GM18861 (cell line): ENCODE measurements around the gene PSMG4.
A peak's percentile ranks its signal among the peaks of the same experiment; 100 is the strongest.

Source experiments
- ATAC-seq: cut with Tn5 transposase; IDR thresholded peaks from one replicate; pipeline ENCODE4 v1.9.1; 2021; ENCODE audit not compliant: unreplicated experiment

The PSMG4 gene, protein sequence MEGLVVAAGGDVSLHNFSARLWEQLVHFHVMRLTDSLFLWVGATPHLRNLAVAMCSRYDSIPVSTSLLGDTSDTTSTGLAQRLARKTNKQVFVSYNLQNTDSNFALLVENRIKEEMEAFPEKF

GRCh38 chr6:3258720-3259490, at the start of gene PSMG4:
Gene PSMG4, plus strand, starts transcription at chr6:3258947. Its CDS starts 76 bp downstream, at chr6:3259023.
- ATAC-seq: peak; percentile 58

GRCh38 chr6:3209114-3210023, 49.4 kb upstream of the PSMG4 start:
- peak; percentile 40 for ATAC-seq

GRCh38 chr6:3210024-3210610, 48.6 kb upstream of the PSMG4 start:
- no peak for ATAC-seq

DNA sequence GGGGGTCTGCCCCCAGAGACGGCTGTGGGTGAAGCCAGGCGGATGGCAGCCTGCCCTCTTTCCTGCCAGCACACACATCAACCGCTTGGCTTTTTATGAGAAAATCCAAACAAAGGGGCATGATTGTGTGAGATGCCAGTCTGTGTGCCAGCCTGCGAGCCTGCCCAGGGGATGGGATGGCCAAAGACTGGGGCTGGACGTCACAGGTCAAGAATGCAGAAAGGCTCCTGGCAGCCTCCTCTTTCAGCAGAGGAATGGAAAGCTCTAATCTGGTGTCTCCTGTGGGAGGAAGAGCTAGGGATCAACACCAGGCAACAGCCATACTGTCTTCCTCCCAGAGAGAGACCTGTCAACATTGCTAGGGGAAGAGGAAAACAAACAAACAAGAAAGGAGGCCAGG, 47.1 kb upstream of the PSMG4 start:
- no peak for ATAC-seq

- no peak for ATAC-seq
These were observed 46.5 kb upstream of the PSMG4 start for GRCh38 chr6:3212261-3212660.

- no peak for ATAC-seq
These were observed 45.4 kb upstream of the PSMG4 start for GRCh38 chr6:3213334-3213695.

GRCh38 chr6:3214898-3215297, 43.8 kb upstream of the PSMG4 start:
- no peak for ATAC-seq

DNA sequence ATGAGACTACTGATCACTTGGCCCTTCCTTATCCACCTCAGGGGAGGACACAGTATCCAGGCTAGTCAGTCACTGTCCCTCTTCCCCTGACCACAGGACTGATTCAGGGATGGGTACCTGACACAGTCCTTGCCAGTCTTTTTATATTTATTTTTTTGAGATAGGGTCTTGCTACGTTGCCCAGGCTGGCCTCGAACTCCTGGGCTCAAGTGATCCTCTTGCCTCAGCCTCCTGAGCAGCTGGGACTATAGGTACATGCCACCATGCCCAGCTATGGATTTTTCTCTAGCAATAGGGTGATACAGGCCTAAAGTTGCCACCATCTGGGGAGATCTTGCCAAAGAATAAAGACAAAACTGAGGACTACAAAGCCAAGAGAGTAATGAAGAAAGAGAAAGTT, 41.5 kb upstream of the PSMG4 start:
- no peak for ATAC-seq

DNA sequence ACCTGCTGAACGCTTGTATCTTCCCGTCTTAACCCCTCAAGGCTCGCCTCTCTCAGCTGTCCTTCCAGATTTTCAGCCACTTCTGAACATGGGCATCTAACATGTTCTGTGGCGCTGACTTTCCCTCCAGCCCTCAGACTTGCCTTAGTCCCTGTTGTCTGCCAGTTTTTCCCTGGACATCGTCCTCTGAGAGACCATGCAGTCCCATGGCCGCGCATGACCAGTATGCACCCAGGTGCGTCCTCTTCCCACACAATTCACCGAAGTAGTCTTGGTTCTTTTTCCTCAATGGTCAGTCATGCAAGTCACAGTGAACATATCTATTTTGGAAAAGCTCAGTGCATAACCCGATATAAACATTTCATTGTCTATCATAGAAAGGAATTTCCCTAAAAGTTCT, 40.5 kb upstream of the PSMG4 start:
- no peak for ATAC-seq

- ATAC-seq: no peak
These were observed 38.4 kb upstream of the PSMG4 start for GRCh38 chr6:3220366-3220765.

DNA sequence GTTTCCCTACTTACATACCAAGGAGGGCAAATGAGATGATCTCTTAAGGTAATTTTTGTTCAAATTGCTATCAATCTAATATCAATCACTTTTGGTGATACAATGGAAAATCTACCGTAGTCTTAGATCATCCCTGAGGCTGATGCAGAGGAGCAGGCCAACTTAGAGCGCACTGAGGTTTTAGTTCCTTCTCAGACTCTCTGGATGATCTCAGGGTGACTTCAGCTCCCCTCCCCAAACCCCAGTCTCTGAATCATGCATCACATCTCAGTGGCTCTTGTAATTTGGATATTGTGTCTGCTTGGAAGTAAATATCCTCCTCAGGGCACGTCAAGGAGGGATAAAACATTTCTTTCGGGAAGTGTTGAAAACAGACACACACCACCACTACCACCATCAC, 37.2 kb upstream of the PSMG4 start:
- no peak for ATAC-seq

GRCh38 chr6:3222506-3223038, 36.2 kb upstream of the PSMG4 start:
- ATAC-seq: no peak

DNA sequence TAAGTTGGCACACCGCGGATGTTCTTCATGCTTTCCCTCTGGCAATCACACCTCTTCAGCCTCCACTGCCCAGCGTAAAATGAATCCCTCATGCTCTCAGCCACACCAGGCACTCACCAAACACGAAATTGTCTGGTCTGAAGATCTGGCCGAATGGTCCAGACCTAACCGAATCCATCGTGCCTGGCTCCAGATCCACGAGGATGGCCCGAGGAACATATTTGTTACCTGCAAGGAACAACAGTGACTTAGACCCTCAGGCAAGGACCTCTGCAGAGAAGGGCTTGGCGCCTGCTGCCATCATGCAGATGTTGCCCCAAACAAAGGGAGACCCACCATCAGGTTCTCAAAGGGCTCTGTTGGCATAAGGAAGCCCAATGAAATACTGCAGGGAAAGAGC, 32.7 kb upstream of the PSMG4 start:
- no peak for ATAC-seq

DNA sequence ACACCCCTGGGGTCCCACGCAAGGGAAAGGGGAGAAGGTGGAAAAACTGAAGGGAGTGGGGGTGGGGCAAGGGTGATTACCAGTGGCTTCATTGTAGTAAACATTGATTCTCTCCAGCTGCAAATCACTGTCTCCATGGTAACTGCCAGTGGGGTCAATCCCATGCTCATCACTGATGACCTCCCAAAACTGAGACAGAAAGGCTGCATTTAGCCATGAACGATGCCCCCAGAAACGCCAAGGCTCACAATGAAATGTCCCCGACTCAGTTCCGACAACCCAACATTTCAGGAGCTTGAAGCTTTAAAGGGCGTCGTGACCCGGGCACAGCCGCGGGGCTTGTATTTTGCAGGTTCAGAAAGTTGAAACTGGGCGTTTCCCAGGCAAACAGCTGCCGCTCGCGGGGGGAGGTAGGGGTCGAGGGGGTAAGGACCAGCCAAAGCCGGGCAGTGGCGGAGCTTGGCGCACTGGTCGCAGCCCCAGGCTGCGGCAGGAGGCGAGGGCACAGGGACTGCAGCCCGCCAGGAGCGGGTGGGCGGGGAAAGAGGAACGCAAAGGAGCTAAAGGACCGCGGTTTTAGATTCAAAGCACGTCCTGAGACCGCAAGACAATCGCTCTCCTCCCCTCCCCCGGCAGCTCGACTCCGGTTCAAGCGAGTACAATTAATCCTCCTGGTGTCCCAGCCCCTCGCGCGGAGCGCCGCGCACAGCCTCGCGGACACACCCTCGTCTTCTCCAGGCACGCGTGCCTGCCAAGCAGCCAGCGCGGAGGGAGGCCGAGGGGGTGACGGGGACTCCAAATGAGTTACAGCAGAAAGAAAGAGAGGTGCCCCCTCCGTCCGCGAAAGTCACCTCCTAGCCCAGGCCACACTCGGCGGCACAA, 32.0 kb upstream of the PSMG4 start:
- ATAC-seq: no peak

DNA sequence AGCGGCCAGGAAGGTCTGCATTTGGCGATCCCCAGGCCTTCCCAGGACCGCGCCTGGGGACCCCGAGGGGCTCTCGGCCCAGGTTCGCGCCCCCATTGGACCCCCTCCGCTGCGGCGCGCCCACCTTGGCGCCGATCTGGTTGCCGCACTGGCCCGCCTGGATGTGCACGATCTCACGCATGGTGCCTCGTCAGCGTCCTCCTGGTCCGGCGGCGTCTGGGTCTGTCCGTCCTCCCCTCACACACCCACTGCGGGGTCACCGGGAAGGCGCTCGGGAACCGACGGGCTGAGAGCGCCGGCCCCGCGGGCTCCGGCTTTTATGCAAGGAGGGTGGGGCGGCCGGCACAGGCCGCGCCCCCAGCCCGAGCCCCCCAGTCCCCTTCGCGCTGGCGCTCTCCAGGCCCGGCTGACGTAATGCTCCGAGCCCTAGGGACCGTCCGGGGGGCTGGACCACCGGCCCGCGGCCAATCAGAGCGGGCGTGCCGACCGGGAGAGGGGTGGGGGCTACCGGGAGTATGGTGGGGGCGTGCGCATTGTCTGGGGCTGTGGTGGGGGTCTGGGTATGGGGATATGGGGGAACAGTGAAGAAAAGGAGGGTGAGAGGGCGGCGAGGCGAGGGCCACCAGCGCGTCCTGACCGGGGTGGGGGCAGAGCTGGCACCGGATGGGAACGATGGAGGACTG, 31.2 kb upstream of the PSMG4 start, which contains the start of gene TUBB2B:
TUBB2B (minus strand) TSS at position 291 of the 683 bp plus-strand sequence; CDS start at position 181, 110 bp downstream.
- ATAC-seq: no peak

DNA sequence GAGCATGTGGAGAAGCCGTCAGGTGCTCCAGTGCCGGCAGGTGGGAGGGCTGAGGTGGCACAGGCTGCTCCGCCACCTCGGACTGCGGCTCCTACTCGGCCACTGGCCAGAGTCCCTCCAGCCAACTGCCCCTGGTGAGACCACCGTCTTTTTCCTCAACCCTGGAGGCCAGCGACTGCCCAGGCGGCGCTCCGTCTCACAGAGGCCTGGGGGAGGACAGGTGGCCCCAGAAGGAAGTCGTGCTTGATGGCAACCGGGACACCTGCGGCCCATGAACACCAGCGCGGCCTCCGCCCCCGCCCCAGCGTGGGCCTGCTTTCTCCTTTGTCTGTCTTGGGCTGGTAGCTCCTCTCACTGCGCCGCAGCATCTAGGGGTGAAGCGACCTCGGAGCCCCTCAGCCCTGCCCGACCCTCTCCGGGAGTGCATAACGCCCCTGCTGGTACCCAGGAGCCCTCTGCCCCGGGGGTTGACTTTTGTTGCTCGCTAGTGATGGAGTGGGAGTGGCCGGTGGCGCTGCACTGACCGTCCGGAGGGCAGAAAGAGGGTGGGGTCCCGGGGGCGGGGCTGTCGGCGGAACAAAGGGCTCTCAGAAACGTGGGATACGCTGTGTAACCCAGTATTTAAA, 30.6 kb upstream of the PSMG4 start:
- ATAC-seq: no peak

DNA sequence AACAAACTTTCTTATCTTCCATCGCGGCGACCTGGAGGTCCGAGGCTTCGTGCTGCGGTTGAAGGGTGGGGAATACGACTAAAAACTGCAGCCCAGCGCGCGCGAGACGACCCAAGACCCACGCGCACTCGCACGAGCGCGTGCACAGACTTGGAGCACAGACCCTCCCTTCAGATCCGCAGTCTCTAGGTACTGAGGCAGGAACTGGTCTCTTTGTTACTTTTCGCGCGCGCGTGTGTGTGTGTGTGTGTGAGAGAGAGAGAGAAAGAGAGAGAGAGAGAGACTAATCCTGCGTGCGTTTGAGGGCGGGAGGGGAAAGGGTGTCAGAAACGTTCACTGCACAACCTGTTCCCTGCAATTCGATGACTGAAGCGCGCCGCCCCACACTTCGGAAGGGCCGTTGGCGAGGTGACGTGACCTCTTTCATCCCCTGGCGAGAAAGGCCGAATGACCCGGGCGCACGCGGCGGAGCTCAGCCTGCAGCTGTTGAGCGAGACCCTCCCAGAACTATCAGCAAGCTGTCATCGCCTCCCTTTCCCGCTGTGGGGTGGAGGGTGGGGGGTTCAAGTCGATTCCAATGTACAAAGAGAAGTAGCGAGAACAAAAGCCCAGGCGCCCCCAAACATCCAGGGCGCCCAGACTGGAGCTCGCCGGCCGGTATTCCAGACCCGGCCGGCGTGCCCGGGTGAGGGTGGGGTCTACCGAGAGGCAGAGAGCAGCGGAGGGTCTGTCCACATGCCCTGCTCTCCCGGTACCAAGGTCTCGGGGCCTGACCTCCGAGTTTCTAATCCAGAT, 29.8 kb upstream of the PSMG4 start:
- no peak for ATAC-seq

GRCh38 chr6:3229566-3230178, 29.1 kb upstream of the PSMG4 start:
- ATAC-seq: no peak
